Superior temporal gyrus (tissue), 1 donor: ENCODE measurements around the gene CTXND1.
A peak's percentile ranks its signal among the peaks of the same experiment; 100 is the strongest.
"Not testable (repeated sequence)": the region's sequence is repeated elsewhere in the genome, so short reads cannot be mapped to it uniquely, and the experiment has no call there.

Source experiments
- DNase-seq: peaks from one replicate; pipeline ENCODE4 v3.0.0-alpha.2; 2016; ENCODE audit errors: extremely low spot score

CTXND1 gene

DNA sequence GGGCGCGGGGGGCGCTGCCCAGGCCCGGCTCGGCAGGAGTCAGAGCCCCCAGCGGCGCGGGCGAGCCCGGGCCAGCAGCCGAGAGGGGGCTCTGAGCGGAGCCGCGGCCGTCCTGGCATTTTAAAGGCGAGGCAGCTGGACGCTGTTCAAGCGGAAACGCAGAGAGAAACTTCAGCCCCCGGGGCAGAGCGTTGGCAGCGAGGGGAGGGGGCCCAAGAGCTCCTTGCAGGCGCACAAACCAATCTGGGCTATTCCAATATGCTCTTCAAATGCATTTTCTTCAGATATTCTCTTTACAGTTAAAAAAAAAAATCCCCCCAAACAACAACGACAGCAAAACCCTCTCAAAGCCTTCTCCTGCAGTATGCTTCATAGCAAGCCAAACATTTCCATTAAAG is at the start of gene CTXND1:
TSS of gene CTXND1 (minus strand) at position 93 of the 398 bp plus-strand sequence. CDS start 50,264 bp downstream, outside the sequence.
- DNase-seq: no peak

DNA sequence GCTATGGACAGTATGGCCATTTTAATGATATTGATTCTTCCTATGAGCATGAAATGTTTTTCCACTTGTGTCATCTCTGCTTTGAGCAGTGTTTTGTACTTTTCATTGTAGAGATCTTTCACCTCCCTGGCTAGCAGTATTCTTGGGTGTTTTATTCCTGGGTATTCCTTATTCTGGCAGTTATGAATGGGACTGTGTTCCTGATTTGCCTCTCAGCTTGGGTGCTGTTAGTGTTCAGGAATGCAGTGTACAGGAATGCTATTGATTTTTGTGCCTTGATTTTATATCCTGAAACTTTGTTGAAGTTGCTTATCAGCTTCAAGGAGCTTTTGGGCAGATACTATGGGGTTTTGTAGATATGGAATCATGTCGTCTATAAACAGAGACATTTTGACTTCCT is 49.5 kb upstream of the CTXND1 start:
- no peak for DNase-seq

- DNase-seq: not testable (repeated sequence)
Observed at GRCh38 chr15:80295777-80296176, 43.8 kb upstream of the CTXND1 start.

DNA sequence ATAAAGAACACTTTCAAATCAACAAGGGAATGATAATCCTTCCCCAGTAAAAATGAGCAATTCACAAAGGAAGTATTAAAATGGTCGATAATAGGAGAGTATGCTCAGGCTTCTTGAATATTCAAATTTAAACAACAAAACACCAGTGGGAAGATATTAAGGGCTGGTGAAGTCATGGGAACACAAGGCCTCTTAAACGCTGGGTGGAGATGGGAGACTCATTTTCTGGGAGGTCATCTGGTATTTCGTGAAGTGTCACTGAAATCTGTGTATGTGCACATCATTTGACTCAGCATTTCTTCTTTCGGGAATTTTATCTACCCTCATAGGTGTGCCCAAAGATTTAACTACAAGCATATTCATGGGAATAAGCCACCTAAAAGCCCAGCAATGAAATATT is 40.1 kb upstream of the CTXND1 start:
- DNase-seq: no peak

DNA sequence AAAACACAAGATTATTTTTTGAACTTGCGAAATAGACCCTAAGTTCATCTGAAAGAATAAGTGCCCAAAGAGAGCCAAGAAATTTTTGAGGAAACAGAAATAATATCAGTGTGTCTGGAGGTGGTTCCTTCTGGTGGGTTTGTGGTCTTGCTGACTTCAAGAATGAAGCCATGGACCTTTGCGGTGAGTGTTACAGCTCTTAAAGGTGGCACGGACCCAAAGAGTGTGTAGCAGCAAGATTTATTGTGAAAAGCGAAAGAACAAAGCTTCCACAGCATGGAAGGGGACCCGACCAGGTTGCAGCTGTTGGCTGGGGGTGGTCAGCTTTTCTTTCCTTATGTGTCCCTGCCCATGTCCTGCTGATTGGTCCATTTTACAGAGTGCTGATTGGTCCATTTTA is 38.9 kb upstream of the CTXND1 start:
- DNase-seq: not testable (repeated sequence)

DNA sequence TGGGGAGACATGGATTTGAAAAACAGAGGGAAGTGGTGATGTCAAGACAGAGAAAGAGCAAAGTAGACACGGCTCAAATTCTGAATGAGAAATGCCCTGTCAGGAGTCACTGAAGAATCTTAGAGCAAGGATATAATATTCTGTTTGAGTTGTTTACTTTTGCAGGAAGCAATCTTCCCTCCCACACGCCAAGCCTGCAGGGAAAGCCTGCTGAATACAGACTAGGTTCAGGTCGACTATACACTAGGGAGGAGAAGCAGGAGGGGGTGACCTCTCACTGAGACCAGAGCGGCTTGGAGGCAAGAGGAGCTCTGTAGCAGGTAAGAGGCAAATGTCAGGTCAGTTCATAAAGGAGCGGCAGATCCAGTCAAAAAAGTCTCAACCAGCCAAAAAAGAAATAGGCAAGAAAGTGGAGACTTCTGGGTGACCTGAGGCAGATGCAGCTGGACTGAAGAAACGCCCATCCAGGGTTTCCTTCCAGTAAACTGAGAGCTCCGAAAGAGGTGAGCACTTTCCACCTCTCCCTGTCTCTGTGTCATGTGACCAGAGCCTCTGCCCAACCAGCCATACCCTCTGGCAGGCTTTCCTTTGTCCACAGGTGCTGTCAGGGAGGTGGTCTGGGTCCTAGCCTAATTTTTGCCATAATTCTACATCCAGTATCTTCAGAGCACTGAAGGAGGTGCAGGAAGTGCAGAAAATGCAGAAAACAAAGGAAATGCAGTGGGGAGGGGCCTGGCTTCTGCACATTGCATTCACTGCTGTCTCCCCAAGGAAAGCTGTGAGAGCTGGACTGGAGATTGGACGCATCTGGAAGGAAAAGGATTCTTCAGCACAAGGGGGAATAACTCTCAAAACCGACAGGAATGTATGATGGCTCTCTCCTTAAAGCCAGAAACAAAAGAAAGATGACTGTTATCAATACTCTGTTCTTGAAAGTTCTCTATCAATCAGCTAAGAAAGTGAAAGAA is 37.8 kb upstream of the CTXND1 start:
- no peak for DNase-seq

GRCh38 chr15:80288131-80288530 is 36.1 kb upstream of the CTXND1 start:
- no peak for DNase-seq

DNA sequence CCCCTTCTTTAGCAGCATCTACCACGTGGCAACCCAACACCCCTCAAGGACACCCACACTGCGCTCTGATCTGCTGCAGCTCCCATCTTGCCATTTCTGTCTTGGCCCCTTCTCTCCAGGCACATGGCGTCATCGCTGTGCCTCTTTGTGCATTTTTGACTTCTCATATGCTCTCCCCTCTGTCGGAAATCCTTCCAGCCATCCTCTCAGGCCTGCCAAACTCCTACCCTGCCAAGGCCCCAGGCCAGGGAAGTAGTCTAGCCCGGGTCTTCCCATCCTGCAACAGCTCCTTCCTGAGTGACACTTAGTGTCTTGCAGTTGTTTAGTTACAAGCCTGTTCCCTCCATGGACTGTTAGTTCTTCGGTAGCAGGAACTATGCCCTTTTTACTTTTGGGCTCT is 34.0 kb upstream of the CTXND1 start:
- DNase-seq: no peak

DNA sequence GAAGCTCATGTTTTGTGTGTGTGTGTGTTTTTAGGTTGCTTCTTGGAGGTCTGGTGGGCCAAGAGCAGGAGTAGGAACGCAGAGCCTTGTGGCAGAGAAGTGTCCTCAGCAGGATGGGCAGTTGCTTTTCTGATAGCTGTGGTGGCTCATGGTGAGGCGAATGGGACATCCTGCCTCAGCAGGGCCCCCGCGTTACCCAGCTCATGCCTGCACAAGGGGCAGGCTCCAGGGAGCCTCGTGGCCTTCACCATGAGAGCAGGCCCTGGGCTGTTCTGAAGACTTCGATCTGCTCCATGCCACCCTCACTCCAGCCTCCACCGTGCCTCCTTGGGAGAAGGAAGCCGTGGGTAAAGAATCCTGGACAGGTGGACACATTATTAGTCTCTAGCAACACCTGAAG is 33.4 kb upstream of the CTXND1 start:
- no peak for DNase-seq

DNA sequence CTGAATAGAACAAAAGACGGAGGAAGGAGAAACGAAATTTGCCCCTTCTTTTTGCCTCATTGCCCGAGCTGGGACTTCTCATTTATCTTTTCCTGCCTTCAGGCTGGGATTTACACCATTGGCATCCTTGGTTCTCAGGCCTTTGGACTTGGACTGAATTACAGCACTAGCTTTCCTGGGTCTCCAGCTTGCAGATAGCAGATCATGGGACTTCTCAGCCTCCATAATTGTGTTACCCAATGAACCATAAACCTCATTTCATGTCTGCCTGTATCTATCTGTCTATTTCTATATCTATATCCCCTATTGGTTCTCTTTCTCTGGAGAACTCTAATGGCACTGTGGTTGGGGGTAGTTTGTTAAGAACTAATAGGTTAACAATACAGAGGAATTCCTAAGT is 31.5 kb upstream of the CTXND1 start:
- no peak for DNase-seq

DNA sequence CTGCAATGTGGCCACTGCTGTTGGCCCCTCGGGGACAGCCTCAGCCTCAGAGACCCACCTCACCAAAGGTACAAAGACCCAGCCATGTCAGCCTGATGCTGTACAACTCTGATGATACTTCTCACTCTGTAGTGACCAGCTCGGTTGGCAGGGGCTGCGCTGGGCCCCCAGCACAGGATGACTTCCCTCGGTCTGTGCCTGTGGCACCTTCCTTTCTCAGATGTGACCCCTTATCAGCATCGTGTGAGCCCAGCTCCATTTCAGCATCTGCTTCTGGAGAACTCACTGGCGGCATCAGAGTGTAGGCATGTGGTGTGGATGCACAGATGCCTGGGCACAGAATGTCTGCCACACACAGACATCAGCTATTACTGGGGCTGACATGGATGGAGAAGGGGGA is 25.1 kb upstream of the CTXND1 start:
- DNase-seq: no peak

DNA sequence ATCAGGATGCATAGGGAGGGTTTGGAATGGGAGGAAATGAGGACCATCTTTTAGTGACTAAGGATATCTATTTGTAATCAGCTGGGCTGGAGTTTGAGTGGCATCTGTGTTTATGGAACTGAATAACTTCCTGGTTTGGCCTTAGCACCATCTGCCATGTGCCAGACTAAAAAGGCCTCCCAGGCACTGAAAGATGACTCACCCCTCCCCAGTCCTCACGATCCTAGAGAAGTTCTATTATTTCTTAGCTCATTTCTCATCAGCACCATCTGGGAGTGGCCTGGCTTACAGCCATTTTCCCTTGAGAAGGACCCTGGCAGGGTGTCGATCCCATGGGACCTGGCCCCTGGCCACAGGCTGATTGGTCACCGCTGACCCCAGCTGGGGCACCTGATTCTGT is 23.9 kb upstream of the CTXND1 start:
- DNase-seq: no peak

GRCh38 chr15:80274996-80275395 is 23.0 kb upstream of the CTXND1 start:
- no peak for DNase-seq

GRCh38 chr15:80274554-80274953 is 22.5 kb upstream of the CTXND1 start:
- DNase-seq: no peak

- no peak for DNase-seq
Observed at GRCh38 chr15:80272987-80273386, 21.0 kb upstream of the CTXND1 start.

DNA sequence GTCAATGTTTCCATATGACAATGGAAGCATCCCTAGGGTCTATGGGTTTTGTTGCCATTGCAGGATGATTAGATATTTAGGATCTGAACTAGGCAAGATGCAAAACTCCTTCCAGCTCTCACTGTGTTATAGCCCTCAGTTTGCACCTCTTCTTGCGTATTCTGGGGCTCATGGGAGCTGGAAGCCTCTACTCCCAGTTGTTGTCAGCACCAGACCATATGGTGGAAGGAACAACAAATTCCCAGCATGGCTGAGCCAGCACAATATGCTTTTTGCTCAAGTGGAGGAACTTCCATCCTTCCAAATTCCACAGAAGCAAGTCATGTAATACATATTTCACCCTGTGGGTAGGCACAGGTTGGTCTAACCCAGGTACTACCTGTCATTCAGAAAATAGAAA is 18.5 kb upstream of the CTXND1 start:
- DNase-seq: no peak

DNA sequence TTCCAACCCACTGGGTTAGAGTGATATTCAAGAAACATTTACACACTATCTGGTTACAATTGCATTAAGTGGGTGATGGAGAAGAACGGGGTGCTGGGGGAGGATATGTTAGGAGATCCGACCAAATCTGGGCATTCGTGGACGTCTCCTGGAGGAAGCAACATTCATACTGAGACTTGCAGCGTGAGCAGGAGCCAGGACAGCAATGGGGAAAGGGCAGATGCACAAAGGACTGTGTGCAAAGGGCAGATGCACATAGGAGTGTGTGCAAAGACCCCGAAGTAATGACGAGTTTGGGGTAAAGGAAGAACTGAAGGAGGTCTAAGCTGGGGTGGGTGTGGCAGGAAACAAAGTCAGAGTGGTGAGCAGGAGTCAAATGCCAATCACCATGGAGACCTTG is 16.1 kb upstream of the CTXND1 start:
- no peak for DNase-seq

DNA sequence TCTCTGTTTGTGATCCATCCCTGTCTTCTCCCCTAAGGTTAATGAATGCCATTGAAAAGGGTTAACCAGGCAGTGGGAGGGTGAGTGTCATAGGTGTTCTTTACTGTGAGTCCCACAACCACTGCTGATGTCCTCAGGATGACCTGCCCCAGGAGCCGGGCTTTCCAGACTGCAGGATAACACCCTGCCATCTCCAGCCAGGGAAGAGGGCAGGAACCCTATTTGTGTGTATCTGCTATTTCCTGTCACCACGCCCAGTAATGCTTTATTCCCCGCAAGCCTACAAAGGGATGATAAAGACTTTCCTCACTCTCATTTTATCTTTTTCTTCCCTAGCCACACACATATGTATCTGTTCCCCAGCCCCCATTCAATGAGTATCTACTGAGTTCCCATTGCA is 15.6 kb upstream of the CTXND1 start:
- no peak for DNase-seq

GRCh38 chr15:80266745-80267144 is 14.7 kb upstream of the CTXND1 start:
- no peak for DNase-seq

- DNase-seq: no peak
Observed at GRCh38 chr15:80266113-80266512, 14.1 kb upstream of the CTXND1 start.

DNA sequence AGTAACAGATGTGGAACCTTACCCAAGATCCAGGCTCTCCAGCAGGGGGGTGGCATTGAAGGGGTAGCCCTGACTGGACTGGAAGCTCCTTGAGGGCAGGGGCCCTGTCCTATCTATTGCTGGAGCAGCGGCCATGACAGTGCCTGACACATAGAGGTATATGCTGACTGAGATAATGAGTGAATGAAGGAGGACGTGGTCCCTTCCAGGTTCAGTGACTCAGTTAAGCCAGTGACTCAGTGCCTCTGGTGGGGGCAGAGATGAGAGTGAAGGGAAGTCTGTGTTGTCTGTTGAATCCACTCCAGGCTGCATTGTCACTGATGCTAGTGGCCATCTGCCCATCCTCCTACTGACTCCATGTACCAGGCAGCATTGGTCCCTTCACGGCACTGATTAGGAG is 13.0 kb upstream of the CTXND1 start:
- DNase-seq: peak; percentile 31

DNA sequence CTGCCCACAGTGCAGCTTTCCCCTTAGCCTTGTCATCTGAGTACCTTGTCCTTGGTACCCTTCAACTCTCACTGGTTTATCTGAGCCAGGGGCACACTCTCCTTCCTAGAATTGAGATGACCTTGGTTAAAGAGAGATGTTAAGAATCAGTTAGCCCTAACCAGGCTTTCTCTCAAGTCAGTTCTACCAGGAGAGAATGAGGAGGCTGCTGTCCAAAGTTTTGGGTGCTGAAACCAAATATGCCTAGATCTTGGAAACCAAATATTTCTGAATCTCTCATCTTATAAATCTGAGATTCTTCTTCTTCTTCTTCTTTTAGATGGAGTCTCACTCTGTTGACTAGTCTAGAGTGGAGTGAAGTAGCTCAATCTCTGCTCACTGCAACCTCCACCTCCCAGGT is 12.0 kb upstream of the CTXND1 start:
- DNase-seq: no peak

GRCh38 chr15:80260551-80260950 is 8.5 kb upstream of the CTXND1 start:
- DNase-seq: no peak
